Liver (tissue), 9 donors: ENCODE measurements around the gene SLX9. TPM values are rescaled to one million over a fixed set of nuclear protein-coding genes. Genes with fewer than 3 reads are reported as not detected.
A peak's percentile ranks its signal among the peaks of the same experiment; 100 is the strongest.

ENCODE experiments used
- DNase-seq: peaks from one replicate; pipeline ENCODE4 v3.0.0-alpha.2; 2017; ENCODE audit warnings: low spot score
- H3K27ac ChIP-seq, 2 donors: one replicate each; pipeline ENCODE4 v1.7.0; 2013; ENCODE audit warnings: inconsistent platforms in 2 of 2, low read length in 2 of 2, control low read depth in 1 of 2, low read depth in 1 of 2, mild to moderate bottlenecking in 1 of 2
- H3K27me3 ChIP-seq, 4 donors: one replicate each; pipeline versions ENCODE4 v1.6.1 to v1.7.0; 2013; ENCODE audit warnings: low read length in 3 of 4, inconsistent platforms in 1 of 4, mild to moderate bottlenecking in 1 of 4, moderate library complexity in 1 of 4; ENCODE audit not compliant: control insufficient read depth in 4 of 4, insufficient read depth in 4 of 4
- H3K36me3 ChIP-seq, 4 donors: one replicate each; pipeline versions ENCODE4 v1.6.1 to v1.7.0; 2013; ENCODE audit warnings: low read length in 3 of 4, mild to moderate bottlenecking in 3 of 4, low read depth in 1 of 4, moderate library complexity in 1 of 4; ENCODE audit not compliant: control insufficient read depth in 4 of 4, insufficient read depth in 3 of 4
- H3K4me1 ChIP-seq, 4 donors: one replicate each; pipeline versions ENCODE4 v1.6.1 to v1.7.0; 2013; ENCODE audit warnings: low read length in 3 of 4, mild to moderate bottlenecking in 3 of 4, moderate library complexity in 1 of 4; ENCODE audit not compliant: control insufficient read depth in 4 of 4, insufficient read depth in 4 of 4
- H3K4me3 ChIP-seq, 3 donors: one replicate each; pipeline versions ENCODE4 v1.6.1 to v1.7.0; 2013; ENCODE audit warnings: low read length in 3 of 3, control low read depth in 1 of 3, low read depth in 1 of 3, mild to moderate bottlenecking in 1 of 3
- H3K9ac ChIP-seq, 2 donors: one replicate each; pipeline ENCODE4 v1.7.0; 2013; ENCODE audit warnings: low read length in 2 of 2, mild to moderate bottlenecking in 2 of 2, moderate library complexity in 2 of 2, control low read depth in 1 of 2, low read depth in 1 of 2
- H3K9me3 ChIP-seq, 4 donors: one replicate each; pipeline versions ENCODE4 v1.6.1 to v1.7.0; 2013; ENCODE audit warnings: low read length in 3 of 4; ENCODE audit not compliant: control insufficient read depth in 4 of 4
- EGR1 ChIP-seq, 2 donors: IDR thresholded peaks; 2 replicates each; pipeline ENCODE4 v1.6.1; 2016 to 2018; ENCODE audit warnings: antibody characterized with exemption in 2 of 2, low read depth in 2 of 2
- FOXA2 ChIP-seq: IDR thresholded peaks from 2 replicates; pipeline ENCODE4 v1.6.1; 2016; ENCODE audit warnings: antibody characterized with exemption
- GABPA ChIP-seq, 2 donors: IDR thresholded peaks in 1 of 2; conservative IDR thresholded peaks in 1 of 2; 2 replicates each; pipeline ENCODE4 v1.6.1; 2016; ENCODE audit warnings: antibody characterized with exemption in 2 of 2, mild to moderate bottlenecking in 1 of 2, moderate library complexity in 1 of 2
- HNF4A ChIP-seq, 2 donors: conservative IDR thresholded peaks; 2 replicates each; pipeline ENCODE4 v1.6.1; 2016; ENCODE audit warnings: antibody characterized with exemption in 2 of 2, mild to moderate bottlenecking in 2 of 2
- HNF4G ChIP-seq: IDR thresholded peaks from 2 replicates; pipeline ENCODE4 v1.6.1; 2016; ENCODE audit warnings: antibody characterized with exemption
- JUND ChIP-seq, 2 donors: IDR thresholded peaks; 2 replicates each; pipeline ENCODE4 v1.6.1; 2016; ENCODE audit warnings: antibody characterized with exemption in 2 of 2
- NR2F2 ChIP-seq: IDR thresholded peaks from 2 replicates; pipeline ENCODE4 v1.6.1; 2016; ENCODE audit warnings: antibody characterized with exemption
- RAD21 ChIP-seq, 2 donors: IDR thresholded peaks; 2 replicates each; pipeline ENCODE4 v1.6.1; 2016; ENCODE audit warnings: antibody characterized with exemption in 2 of 2, mild to moderate bottlenecking in 2 of 2
- RXRA ChIP-seq, 2 donors: IDR thresholded peaks; 2 replicates each; pipeline ENCODE4 v1.6.1; 2017 to 2018; ENCODE audit warnings: antibody characterized with exemption in 2 of 2, mild to moderate bottlenecking in 1 of 2
- SP1 ChIP-seq: IDR thresholded peaks from 2 replicates; pipeline ENCODE4 v1.6.1; 2018; ENCODE audit warnings: antibody characterized with exemption, mild to moderate bottlenecking
- TAF1 ChIP-seq: conservative IDR thresholded peaks from 2 replicates; pipeline ENCODE4 v1.6.1; 2016; ENCODE audit warnings: antibody characterized with exemption, mild to moderate bottlenecking
- YY1 ChIP-seq: IDR thresholded peaks from 2 replicates; pipeline ENCODE4 v1.6.1; 2016; ENCODE audit warnings: antibody characterized with exemption, mild to moderate bottlenecking
- WGBS: extraction: QIAGEN DNeasy Blood & Tissue Kit; methylation state at CpG from one replicate; pipeline ENCODE4 v1.1.7; 2013; 5-methylcytosine and 5-hydroxymethylcytosine counted together
- polyA plus RNA-seq, 2 donors: library from polyadenylated mRNA; stranded (reverse) in 1 of 2; unstranded in 1 of 2; fragments of 200-250 nt in 1 of 2; fragments of >200 nt in 1 of 2; fragmentation: Nextera tagmentation in 1 of 2; extraction: Ambion mirVana in 1 of 2; gene quantifications; one replicate each; pipeline versions ENCODE4 v1.2.1 to v1.2.3, GENCODE V29; 2013 to 2015
- total RNA-seq, 2 donors: library from RNA; depleted of rRNA; stranded (reverse); fragments of >200 nt; gene quantifications; one replicate each; pipeline ENCODE4 v1.2.3, GENCODE V29; 2014
- TF ChIP-seq, protein P1 (sequence below): IDR thresholded peaks from 2 replicates; pipeline ENCODE4 v1.6.1; 2016; ENCODE audit warnings: antibody characterized with exemption
- TF ChIP-seq, protein P2 (sequence below): IDR thresholded peaks from 2 replicates; pipeline ENCODE4 v1.6.1; 2016; ENCODE audit warnings: antibody characterized with exemption
- TF ChIP-seq, protein P3 (sequence below): IDR thresholded peaks from 2 replicates; pipeline ENCODE4 v1.6.1; 2016; ENCODE audit warnings: antibody characterized with exemption
- TF ChIP-seq, protein P4 (sequence below): fragments of 150-350 bp; IDR thresholded peaks from 2 replicates; pipeline ENCODE4 v1.5.1; 2017; ENCODE audit warnings: improper control_type of control experiment, low read depth, low read length; ENCODE audit not compliant: missing input control
- TF ChIP-seq, protein P5 (sequence below): IDR thresholded peaks from 2 replicates; pipeline ENCODE4 v1.6.1; 2016; ENCODE audit warnings: antibody characterized with exemption, mild to moderate bottlenecking
- donor health status: healthy.
- donor health status: healthy.
- donor health status: healthy.
- donor health status: healthy.
- donor health status: healthy.

SLX9 gene
- total and polyA plus RNA-seq, 4 donors, result 7.5 to 20.3 (median 12.2) TPM

DNA sequence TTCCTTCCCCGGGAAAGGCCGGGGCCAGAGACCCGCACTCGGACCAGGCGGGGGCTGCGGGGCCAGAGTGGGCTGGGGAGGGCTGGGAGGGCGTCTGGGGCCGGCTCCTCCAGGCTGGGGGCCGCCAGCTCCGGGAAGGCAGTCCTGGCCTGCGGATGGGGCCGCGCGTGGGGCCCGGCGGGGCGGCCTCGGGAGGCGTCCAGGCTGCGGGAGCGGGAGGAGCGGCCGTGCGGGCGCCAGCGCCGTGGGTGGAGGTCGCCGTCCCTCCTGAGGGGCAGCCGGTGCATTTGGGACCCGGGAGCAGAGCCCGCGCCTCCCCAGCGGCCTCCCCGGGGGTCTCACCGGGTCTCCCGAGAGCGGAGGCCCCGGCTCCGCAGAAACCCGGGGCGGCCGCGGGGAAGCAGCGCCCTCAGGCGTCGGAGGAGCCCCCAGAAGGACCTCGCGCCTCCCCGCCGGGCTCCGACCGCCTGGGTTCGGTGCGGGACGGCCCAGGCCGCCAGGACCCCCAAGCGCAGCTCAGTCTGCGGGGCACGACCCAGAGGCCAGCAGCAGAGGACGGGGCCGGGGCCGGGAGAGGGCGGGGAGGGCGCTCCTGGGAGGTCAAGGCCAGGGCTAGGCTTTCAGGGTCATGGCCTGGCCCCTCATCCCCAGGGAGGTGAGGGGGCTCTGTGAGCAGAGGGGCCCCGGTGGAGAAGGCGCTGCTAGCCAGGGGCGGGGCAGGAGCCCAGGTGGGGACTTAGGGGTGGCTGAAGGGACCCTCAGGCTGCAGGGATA is 7.2 kb upstream of the SLX9 start:
- Histone ChIP-seq H3K27me3 (no peaks in the 10 kb centered on the region), H3K27ac (no peak overlapping the region), H3K4me1 (peaks cover 15 to 22% (median 17%) of the 10 kb centered on the region in 4 donors), H3K9me3 (no peaks in the 10 kb centered on the region), H3K36me3 (no peaks in the 10 kb centered on the region), H3K9ac (no peak overlapping the region), H3K4me3 (peak overlapping the region in 2 of 3 donors; percentile 38 to 66)
- 2% methylated on average over 68 of the region's 68 CpGs for WGBS
- peak; percentile 56 for DNase-seq
- TF ChIP-seq JUND (IDR thresholded peaks at IDR 0.05) (no peak), SP1 (no peak), HNF4G (no peak), YY1 (no peak), RAD21 (IDR thresholded peaks at IDR 0.05) (peak; percentile 72 to 76), NR2F2 (no peak), HNF4A (conservative IDR thresholded peaks at IDR 0.05) (no peak), EGR1 (IDR thresholded peaks at IDR 0.05; ENCODE audit: low read depth in 2 of 2) (no peak), GABPA (IDR thresholded peaks at IDR 0.05 in 1 of 2, conservative IDR thresholded peaks at IDR 0.05 in 1 of 2) (no peak)
- TF ChIP-seq, protein P1, sequence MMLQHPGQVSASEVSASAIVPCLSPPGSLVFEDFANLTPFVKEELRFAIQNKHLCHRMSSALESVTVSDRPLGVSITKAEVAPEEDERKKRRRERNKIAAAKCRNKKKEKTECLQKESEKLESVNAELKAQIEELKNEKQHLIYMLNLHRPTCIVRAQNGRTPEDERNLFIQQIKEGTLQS, result no peak
- TF ChIP-seq, protein P2, sequence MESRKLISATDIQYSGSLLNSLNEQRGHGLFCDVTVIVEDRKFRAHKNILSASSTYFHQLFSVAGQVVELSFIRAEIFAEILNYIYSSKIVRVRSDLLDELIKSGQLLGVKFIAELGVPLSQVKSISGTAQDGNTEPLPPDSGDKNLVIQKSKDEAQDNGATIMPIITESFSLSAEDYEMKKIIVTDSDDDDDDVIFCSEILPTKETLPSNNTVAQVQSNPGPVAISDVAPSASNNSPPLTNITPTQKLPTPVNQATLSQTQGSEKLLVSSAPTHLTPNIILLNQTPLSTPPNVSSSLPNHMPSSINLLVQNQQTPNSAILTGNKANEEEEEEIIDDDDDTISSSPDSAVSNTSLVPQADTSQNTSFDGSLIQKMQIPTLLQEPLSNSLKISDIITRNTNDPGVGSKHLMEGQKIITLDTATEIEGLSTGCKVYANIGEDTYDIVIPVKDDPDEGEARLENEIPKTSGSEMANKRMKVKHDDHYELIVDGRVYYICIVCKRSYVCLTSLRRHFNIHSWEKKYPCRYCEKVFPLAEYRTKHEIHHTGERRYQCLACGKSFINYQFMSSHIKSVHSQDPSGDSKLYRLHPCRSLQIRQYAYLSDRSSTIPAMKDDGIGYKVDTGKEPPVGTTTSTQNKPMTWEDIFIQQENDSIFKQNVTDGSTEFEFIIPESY, result no peak
- TF ChIP-seq, protein P3, sequence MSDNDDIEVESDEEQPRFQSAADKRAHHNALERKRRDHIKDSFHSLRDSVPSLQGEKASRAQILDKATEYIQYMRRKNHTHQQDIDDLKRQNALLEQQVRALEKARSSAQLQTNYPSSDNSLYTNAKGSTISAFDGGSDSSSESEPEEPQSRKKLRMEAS, result no peak
- TF ChIP-seq, protein P4, sequence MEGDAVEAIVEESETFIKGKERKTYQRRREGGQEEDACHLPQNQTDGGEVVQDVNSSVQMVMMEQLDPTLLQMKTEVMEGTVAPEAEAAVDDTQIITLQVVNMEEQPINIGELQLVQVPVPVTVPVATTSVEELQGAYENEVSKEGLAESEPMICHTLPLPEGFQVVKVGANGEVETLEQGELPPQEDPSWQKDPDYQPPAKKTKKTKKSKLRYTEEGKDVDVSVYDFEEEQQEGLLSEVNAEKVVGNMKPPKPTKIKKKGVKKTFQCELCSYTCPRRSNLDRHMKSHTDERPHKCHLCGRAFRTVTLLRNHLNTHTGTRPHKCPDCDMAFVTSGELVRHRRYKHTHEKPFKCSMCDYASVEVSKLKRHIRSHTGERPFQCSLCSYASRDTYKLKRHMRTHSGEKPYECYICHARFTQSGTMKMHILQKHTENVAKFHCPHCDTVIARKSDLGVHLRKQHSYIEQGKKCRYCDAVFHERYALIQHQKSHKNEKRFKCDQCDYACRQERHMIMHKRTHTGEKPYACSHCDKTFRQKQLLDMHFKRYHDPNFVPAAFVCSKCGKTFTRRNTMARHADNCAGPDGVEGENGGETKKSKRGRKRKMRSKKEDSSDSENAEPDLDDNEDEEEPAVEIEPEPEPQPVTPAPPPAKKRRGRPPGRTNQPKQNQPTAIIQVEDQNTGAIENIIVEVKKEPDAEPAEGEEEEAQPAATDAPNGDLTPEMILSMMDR, result peak; percentile 51

DNA sequence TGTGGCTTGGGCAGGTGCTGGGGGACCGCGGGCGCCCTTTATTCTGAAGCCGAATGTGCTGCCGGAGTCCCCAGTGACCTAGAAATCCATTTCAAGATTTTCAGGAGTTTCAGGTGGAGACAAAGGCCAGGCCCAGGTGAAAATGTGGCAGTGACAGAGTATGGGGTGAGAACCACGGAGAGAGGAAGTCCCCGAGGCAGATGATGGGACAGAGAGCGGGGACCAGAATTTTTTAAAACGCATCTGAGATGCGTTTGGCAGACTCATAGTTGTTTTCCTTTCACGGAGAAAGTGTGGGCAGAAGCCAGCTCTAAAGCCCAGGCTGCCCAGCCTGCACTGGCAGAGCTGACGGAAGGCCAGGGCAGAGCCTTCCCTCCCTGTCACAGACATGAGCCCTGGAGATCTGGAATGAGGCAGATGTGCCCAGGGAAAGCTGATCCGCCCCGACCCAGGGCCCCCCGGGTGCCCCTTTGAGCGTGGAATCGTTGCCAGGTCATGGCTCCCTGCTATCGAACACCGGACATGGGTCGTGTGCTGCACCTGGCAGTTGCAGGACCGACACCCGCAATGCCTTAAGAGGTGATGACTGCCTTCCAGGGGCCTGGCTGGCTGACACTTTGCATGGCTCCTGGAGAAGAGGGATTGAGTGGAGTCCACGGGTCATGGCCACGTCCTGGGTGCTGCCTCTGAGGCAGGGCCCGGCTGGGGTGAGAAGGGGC is 6.5 kb upstream of the SLX9 start:
- H3K9ac ChIP-seq, result no peak overlapping the region
- H3K4me1 ChIP-seq, result peaks cover 15 to 19% (median 17%) of the 10 kb centered on the region in 4 donors
- DNase-seq, result no peak
- TF ChIP-seq RAD21 (IDR thresholded peaks at IDR 0.05), result no peak
- TF ChIP-seq, protein P3, result no peak
- TF ChIP-seq, protein P2, result no peak
- no peak for TF ChIP-seq HNF4A (conservative IDR thresholded peaks at IDR 0.05)
- TF ChIP-seq FOXA2, result no peak
- TF ChIP-seq NR2F2, result no peak
- no peak for TF ChIP-seq YY1
- TF ChIP-seq, protein P1, result no peak
- TF ChIP-seq RXRA (IDR thresholded peaks at IDR 0.05), result no peak
- no peak for TF ChIP-seq HNF4G
- TF ChIP-seq TAF1, result no peak
- TF ChIP-seq, protein P5, sequence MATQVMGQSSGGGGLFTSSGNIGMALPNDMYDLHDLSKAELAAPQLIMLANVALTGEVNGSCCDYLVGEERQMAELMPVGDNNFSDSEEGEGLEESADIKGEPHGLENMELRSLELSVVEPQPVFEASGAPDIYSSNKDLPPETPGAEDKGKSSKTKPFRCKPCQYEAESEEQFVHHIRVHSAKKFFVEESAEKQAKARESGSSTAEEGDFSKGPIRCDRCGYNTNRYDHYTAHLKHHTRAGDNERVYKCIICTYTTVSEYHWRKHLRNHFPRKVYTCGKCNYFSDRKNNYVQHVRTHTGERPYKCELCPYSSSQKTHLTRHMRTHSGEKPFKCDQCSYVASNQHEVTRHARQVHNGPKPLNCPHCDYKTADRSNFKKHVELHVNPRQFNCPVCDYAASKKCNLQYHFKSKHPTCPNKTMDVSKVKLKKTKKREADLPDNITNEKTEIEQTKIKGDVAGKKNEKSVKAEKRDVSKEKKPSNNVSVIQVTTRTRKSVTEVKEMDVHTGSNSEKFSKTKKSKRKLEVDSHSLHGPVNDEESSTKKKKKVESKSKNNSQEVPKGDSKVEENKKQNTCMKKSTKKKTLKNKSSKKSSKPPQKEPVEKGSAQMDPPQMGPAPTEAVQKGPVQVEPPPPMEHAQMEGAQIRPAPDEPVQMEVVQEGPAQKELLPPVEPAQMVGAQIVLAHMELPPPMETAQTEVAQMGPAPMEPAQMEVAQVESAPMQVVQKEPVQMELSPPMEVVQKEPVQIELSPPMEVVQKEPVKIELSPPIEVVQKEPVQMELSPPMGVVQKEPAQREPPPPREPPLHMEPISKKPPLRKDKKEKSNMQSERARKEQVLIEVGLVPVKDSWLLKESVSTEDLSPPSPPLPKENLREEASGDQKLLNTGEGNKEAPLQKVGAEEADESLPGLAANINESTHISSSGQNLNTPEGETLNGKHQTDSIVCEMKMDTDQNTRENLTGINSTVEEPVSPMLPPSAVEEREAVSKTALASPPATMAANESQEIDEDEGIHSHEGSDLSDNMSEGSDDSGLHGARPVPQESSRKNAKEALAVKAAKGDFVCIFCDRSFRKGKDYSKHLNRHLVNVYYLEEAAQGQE, result no peak
- TF ChIP-seq GABPA (IDR thresholded peaks at IDR 0.05 in 1 of 2, conservative IDR thresholded peaks at IDR 0.05 in 1 of 2), result no peak
- no peak for TF ChIP-seq JUND (IDR thresholded peaks at IDR 0.05)
- peak overlapping the region in 1 of 3 donors; percentile 66 for H3K4me3 ChIP-seq
- H3K27me3 ChIP-seq, result no peaks in the 10 kb centered on the region
- no peaks in the 10 kb centered on the region for H3K36me3 ChIP-seq
- no peaks in the 10 kb centered on the region for H3K9me3 ChIP-seq
- no peak overlapping the region for H3K27ac ChIP-seq
- WGBS, result 72% methylated on average over 25 of the region's 25 CpGs
